GM23248 (cell line): ENCODE data around the gene NOC2L.

Experiments used
- EZH2 ChIP-seq: fragments of 200-600 bp; sonication (generic); IDR thresholded peaks from 2 replicates; pipeline ENCODE4 v1.6.1; 2018; ENCODE audit warnings: antibody characterized with exemption, mild to moderate bottlenecking; ENCODE audit not compliant: insufficient read depth, poor library complexity, severe bottlenecking
- EZH2phosphoT487 ChIP-seq: fragments of 200-600 bp; sonication (generic); IDR thresholded peaks from 2 replicates; pipeline ENCODE4 v1.6.1; 2018; ENCODE audit warnings: antibody characterized with exemption, moderate library complexity, mild to moderate bottlenecking, low read depth; ENCODE audit not compliant: insufficient read depth

DNA sequence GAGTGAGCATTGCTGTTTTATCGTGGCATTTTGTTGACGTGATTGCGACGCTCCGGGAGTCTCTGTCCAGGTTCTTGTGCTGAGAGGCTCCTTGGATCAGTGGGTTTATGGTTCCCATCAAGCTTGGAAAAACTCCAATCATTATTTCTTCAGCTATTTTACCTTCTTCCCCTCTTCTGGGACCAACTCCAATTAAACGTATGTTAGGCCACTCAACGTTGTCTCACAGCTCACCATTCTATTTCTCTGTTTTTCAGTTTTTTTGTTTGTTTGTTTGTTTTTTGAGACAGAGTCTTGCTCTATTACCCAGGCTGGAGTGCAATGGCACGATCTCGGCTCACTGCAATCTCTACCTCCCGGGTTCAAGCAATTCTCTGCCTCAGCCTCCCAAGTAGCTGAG is 32.8 kb upstream of the NOC2L start:
- TF ChIP-seq EZH2: no peak
- no peak for TF ChIP-seq EZH2phosphoT487
